Caco-2 (cell line): ENCODE results near the gene TMEM229B. TPM values are rescaled to one million over a fixed set of nuclear protein-coding genes. Genes with fewer than 3 reads are reported as not detected.

Experiments used
- BruUV-seq: library from RNA; stranded (reverse); fragments of 400-500 nt; replicated peaks from 2 replicates; lab custom pipeline; 2021; lab: Mats Ljungman, UMichigan
- CTCF ChIA-PET: fragments of 300-600 bp; sonication (Branson Sonifier 250); formaldehyde crosslinking; loops from one replicate; lab custom pipeline; 2022; ENCODE audit warnings: antibody characterized with exemption; lab: Charles Lee
- POLR2A ChIA-PET: fragments of 300-600 bp; sonication (Branson Sonifier 250); formaldehyde crosslinking; loops from one replicate; lab custom pipeline; 2022; ENCODE audit warnings: antibody characterized with exemption; lab: Charles Lee
- DNase-seq, 2 experiments: peaks; one replicate each; pipeline versions ENCODE4 v3.0.0 to v3.0.0-alpha.2; 2020 to 2022
- H3K27me3 ChIP-seq: replicated peaks from 2 replicates; pipeline ENCODE4 v1.6.0; 2011; ENCODE audit warnings: low read length; ENCODE audit not compliant: control insufficient read depth, insufficient read depth
- H3K36me3 ChIP-seq: 2 replicates; pipeline ENCODE4 v1.5.1; 2011; ENCODE audit warnings: low read length; ENCODE audit not compliant: control insufficient read depth, insufficient read depth
- H3K4me1 ChIP-seq: fragments of 250-450 bp; sonication (Bioruptor Pico); 2 replicates; pipeline ENCODE4 v1.5.1; 2020; ENCODE audit warnings: mild to moderate bottlenecking
- H3K4me3 ChIP-seq: 2 replicates; pipeline ENCODE4 v1.5.1; 2011; ENCODE audit warnings: low read depth, mild to moderate bottlenecking, control low read depth, low read length
- H3K9me3 ChIP-seq: fragments of 250-450 bp; sonication (Bioruptor Pico); 2 replicates; pipeline ENCODE4 v1.5.1; 2020; ENCODE audit warnings: mild to moderate bottlenecking, moderate library complexity
- H3K27ac Mint-ChIP-seq: one replicate; pipeline ENCODE4 v1.8.0; 2022; ENCODE audit warnings: mixed read lengths; ENCODE audit not compliant: unreplicated experiment
- H3K27me3 Mint-ChIP-seq: one replicate; pipeline ENCODE4 v1.8.0; 2022; ENCODE audit warnings: mixed read lengths; ENCODE audit not compliant: insufficient read depth, unreplicated experiment
- H3K36me3 Mint-ChIP-seq: one replicate; pipeline ENCODE4 v1.8.0; 2022; ENCODE audit warnings: mild to moderate bottlenecking, mixed read lengths; ENCODE audit not compliant: insufficient read depth, unreplicated experiment
- H3K4me1 Mint-ChIP-seq: one replicate; pipeline ENCODE4 v1.8.0; 2022; ENCODE audit warnings: low read depth, mixed read lengths; ENCODE audit not compliant: unreplicated experiment
- H3K4me3 Mint-ChIP-seq: one replicate; pipeline ENCODE4 v1.8.0; 2022; ENCODE audit warnings: mild to moderate bottlenecking, moderate library complexity, mixed read lengths; ENCODE audit not compliant: unreplicated experiment
- H3K9me3 Mint-ChIP-seq: one replicate; pipeline ENCODE4 v1.8.0; 2022; ENCODE audit warnings: mixed read lengths; ENCODE audit not compliant: unreplicated experiment
- intact Hi-C: fragments of 100-400 bp; cut with micrococcal nuclease; formaldehyde crosslinking; loops from one replicate; pipeline ENCODE4 v1.10.0; 2022; ENCODE audit not compliant: unreplicated experiment
- total RNA-seq: library from RNA; stranded (reverse); gene quantifications from 2 replicates; pipeline ENCODE4 v1.2.3, GENCODE V29; 2022
- TF ChIP-seq, protein P1 (sequence below), 2 experiments: fragments of 200-600 bp in 1 of 2; IDR thresholded peaks; 1 replicate in 1 of 2; 2 replicates in 1 of 2; pipeline versions ENCODE4 v1.5.1 to v1.8.0; 2011 to 2022; ENCODE audit warnings: antibody characterized with exemption in 1 of 2, control low read depth in 1 of 2, inconsistent platforms in 1 of 2, low read depth in 1 of 2, low read length in 1 of 2, mild to moderate bottlenecking in 1 of 2, moderate library complexity in 1 of 2; ENCODE audit not compliant: insufficient read depth in 1 of 2, severe bottlenecking in 1 of 2, unreplicated experiment in 1 of 2

TMEM229B gene
- total RNA-seq, 1 experiment from 2014 or later, result not detected

DNA sequence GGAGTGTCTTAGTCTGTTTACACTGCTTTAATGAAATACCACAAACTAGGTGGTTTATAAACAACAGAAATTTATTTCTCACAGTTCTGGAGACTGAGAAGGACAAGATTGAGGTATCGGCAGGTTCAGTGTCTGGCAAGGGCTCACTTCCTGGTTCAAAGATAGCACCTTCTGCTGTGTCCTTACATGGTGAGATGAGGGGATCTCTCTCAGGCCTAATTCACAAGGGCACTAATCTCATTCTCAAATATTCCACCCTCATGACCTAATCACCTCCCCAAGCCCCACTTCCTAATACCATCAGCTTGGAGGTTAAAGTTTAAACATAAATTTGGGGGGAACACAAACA lies 41.5 kb downstream of the TMEM229B start:
- CTCF ChIA-PET, result interaction anchor here (0.8 to 1.4 kb wide), 2 partner anchors 20 to 80 kb away, joined by 3 to 6 read pairs; no protein-coding TSS in a partner anchor
- peaks cover 11% of the 10 kb centered on the region for H3K9me3 Mint-ChIP-seq
- Histone ChIP-seq H3K27me3 (no peaks in the 10 kb centered on the region), H3K36me3 (no peaks in the 10 kb centered on the region), H3K4me1 (peaks cover 51% of the 10 kb centered on the region), H3K9me3 (peaks cover 15% of the 10 kb centered on the region), H3K4me3 (no peak overlapping the region)
- no peaks in the 10 kb centered on the region for H3K36me3 Mint-ChIP-seq
- intact Hi-C loops, result loop anchor here (2.0 kb wide), 1 partner anchor 20 kb away; no protein-coding TSS in a partner anchor
- no peak for DNase-seq
- no peaks in the 10 kb centered on the region for H3K27me3 Mint-ChIP-seq
- TF ChIP-seq, protein P1, sequence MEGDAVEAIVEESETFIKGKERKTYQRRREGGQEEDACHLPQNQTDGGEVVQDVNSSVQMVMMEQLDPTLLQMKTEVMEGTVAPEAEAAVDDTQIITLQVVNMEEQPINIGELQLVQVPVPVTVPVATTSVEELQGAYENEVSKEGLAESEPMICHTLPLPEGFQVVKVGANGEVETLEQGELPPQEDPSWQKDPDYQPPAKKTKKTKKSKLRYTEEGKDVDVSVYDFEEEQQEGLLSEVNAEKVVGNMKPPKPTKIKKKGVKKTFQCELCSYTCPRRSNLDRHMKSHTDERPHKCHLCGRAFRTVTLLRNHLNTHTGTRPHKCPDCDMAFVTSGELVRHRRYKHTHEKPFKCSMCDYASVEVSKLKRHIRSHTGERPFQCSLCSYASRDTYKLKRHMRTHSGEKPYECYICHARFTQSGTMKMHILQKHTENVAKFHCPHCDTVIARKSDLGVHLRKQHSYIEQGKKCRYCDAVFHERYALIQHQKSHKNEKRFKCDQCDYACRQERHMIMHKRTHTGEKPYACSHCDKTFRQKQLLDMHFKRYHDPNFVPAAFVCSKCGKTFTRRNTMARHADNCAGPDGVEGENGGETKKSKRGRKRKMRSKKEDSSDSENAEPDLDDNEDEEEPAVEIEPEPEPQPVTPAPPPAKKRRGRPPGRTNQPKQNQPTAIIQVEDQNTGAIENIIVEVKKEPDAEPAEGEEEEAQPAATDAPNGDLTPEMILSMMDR (IDR thresholded peaks at IDR 0.05; ENCODE audit: insufficient read depth in 1 of 2, low read depth in 1 of 2, low read length in 1 of 2, severe bottlenecking in 1 of 2, unreplicated experiment in 1 of 2), result no peak
- peaks cover 29% of the 10 kb centered on the region for H3K4me1 Mint-ChIP-seq
- POLR2A ChIA-PET, result no interaction called here
- H3K27ac Mint-ChIP-seq, result peak overlapping the region; percentile 68
- no TSS peak for BruUV-seq
- H3K4me3 Mint-ChIP-seq, result no peak overlapping the region

DNA sequence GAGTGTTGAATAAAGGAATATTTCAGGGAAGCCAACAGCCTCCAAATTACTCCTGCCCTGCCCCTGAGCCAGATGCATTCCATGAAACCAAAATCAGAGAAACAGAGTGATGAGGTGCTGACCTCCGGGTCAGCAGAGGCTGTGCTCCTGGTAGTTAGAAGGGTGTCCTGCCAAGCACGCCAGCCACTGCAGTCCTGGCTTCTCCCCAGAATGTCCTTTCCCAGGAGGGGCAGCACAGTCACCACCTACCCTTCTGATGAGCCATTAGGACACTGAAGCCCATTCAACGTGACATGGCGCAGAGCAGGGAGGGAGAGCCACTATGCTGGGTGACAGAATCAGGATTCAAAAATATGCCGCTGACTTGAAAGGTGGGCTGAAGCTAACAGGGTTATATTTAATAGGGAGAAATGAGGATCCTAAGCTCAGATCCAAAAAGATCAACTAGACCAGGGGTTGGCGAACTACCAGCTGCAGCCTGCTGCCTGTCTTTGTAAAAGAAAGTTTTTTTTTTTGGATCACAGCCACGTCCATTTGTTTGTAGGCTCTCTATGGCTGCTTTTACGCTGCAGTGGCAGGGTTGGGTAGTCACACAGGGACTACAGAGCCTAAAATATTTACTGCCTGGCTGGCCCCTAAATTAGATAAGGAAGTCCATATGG lies 42.0 kb downstream of the TMEM229B start:
- BruUV-seq, result no TSS peak
- DNase-seq, result no peak
- Histone ChIP-seq H3K36me3 (no peaks in the 10 kb centered on the region), H3K27me3 (no peaks in the 10 kb centered on the region), H3K9me3 (peaks cover 15% of the 10 kb centered on the region), H3K4me3 (no peak overlapping the region), H3K4me1 (peaks cover 51% of the 10 kb centered on the region)
- Mint-ChIP-seq H3K4me1 (peaks cover 29% of the 10 kb centered on the region), H3K4me3 (no peak overlapping the region), H3K9me3 (peaks cover 11% of the 10 kb centered on the region), H3K27me3 (no peaks in the 10 kb centered on the region), H3K36me3 (no peaks in the 10 kb centered on the region), H3K27ac (peak overlapping the region; percentile 68)
- ChIA-PET POLR2A (no interaction called here), CTCF (interaction anchor here (3.2 kb wide), 1 partner anchor 19 kb away, joined by 20 read pairs; no protein-coding TSS in a partner anchor)
- TF ChIP-seq, protein P1 (IDR thresholded peaks at IDR 0.05; ENCODE audit: insufficient read depth in 1 of 2, low read depth in 1 of 2, low read length in 1 of 2, severe bottlenecking in 1 of 2, unreplicated experiment in 1 of 2), result no peak
- intact Hi-C loops, result loop anchor here (2.0 kb wide), 1 partner anchor 20 kb away; no protein-coding TSS in a partner anchor

DNA sequence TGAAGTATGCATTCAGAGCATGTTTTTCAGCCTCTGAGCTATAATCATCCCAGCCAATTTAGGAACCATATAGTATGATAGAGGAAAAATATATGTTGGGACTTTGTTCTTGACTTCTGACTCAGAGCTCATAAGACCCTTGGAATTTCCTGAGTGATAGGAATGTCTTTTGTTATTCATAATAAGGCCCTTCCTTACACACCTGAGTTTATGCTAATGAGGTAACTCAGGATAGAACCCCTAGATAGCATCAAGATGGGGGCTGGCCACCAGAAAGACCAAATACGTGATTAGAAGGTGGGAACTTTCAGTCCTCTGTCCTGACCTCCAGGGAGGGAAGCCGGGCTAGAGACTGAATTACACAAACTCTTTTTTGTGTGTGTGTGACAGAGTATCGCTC lies 44.1 kb downstream of the TMEM229B start:
- H3K27ac Mint-ChIP-seq, result peak overlapping the region; percentile 43
- DNase-seq, result no peak
- H3K36me3 Mint-ChIP-seq, result no peaks in the 10 kb centered on the region
- Histone ChIP-seq H3K36me3 (no peaks in the 10 kb centered on the region), H3K9me3 (no peaks in the 10 kb centered on the region), H3K27me3 (no peaks in the 10 kb centered on the region), H3K4me3 (no peak overlapping the region), H3K4me1 (peaks cover 65% of the 10 kb centered on the region)
- intact Hi-C loops, result no loop called here
- H3K27me3 Mint-ChIP-seq, result no peaks in the 10 kb centered on the region
- ChIA-PET POLR2A (interaction anchor here (0.6 kb wide), 1 partner anchor 89 kb away, joined by 5 read pairs; the partner anchor contains the start of gene PLEKHH1), CTCF (interaction anchor here (1.0 to 3.2 kb wide), 2 partner anchors 17 to 127 kb away, joined by 3 to 20 read pairs; no protein-coding TSS in a partner anchor)
- peaks cover 35% of the 10 kb centered on the region for H3K4me1 Mint-ChIP-seq
- no peak overlapping the region for H3K4me3 Mint-ChIP-seq
- TF ChIP-seq, protein P1 (IDR thresholded peaks at IDR 0.05; ENCODE audit: insufficient read depth in 1 of 2, low read depth in 1 of 2, low read length in 1 of 2, severe bottlenecking in 1 of 2, unreplicated experiment in 1 of 2), result no peak
- H3K9me3 Mint-ChIP-seq, result no peaks in the 10 kb centered on the region
- BruUV-seq, result no TSS peak
